ENCODE results near the gene CCL21. TPM values are rescaled to one million over a fixed set of nuclear protein-coding genes. Genes with fewer than 3 reads are reported as not detected.
"Not testable (repeated sequence)": the region's sequence is repeated elsewhere in the genome, so short reads cannot be mapped to it uniquely, and the experiment has no call there.

CCL21 gene
- total and polyA plus RNA-seq, 2 experiments from 2014 or later: not detected

DNA sequence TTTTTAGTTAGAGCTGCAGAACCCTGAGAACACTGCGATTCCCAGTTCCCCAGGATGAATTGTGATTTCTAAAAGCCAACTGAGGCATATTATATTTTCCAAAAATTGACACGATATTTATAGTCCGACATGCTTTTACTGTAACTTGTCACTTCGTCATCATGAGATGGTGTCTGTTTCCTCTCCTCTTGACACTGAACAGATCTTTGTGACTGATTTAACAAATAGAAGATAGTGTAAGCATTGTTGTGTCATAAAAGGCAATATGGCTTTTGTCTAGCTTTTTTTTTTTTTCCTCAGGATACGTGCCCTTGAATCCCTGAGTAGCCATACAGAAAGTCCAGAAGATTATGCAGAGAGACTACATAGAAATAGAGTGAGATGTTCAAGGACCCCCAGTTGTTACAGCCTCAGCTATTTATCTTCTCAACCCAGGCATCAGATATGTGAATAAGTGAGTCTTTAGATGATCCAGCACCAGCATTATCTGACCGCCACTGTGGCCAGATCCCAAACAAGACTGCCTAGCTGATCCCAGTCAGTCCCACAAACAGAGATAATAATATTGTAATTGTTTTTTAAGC lies 27.8 kb upstream of the CCL21 start:
- Histone ChIP-seq H3K27ac (no peak overlapping the region), H3K9ac (no peak overlapping the region), H3F3A (ENCODE audit: insufficient read depth) (no peaks in the 10 kb centered on the region), H3K4me2 (ENCODE audit: unreplicated experiment) (no peak overlapping the region), H3K4me1 (ENCODE audit: insufficient read depth) (no peaks in the 10 kb centered on the region), H3K27me3 (replicated peaks; ENCODE audit: insufficient read depth) (no peaks in the 10 kb centered on the region), H2AFZ (no peak overlapping the region), H3K9me3 (ENCODE audit: low read depth) (no peaks in the 10 kb centered on the region), H3K4me3 (no peak overlapping the region), H3K79me2 (ENCODE audit: insufficient read depth) (no peaks in the 10 kb centered on the region), H3K9me2 (ENCODE audit: insufficient read depth) (no peaks in the 10 kb centered on the region), H3K36me3 (ENCODE audit: low read depth) (no peaks in the 10 kb centered on the region), H4K20me1 (ENCODE audit: insufficient read depth) (no peaks in the 10 kb centered on the region)
- in situ Hi-C loops (cut with MboI): no loop called here
- 65 to 66% methylated on average over 6 of the region's 6 CpGs for WGBS, 2 experiments (ENCODE audit: low coverage in 1 of 2, low lambda C conversion rate in 2 of 2, missing lambda C conversion rate in 2 of 2)
- no peak for DNase-seq
- TF ChIP-seq EZH2phosphoT487 (IDR thresholded peaks at IDR 0.05; ENCODE audit: insufficient read depth, low read depth) (no peak), EZH2 (IDR thresholded peaks at IDR 0.05; ENCODE audit: insufficient read depth, poor library complexity, severe bottlenecking) (no peak)

DNA sequence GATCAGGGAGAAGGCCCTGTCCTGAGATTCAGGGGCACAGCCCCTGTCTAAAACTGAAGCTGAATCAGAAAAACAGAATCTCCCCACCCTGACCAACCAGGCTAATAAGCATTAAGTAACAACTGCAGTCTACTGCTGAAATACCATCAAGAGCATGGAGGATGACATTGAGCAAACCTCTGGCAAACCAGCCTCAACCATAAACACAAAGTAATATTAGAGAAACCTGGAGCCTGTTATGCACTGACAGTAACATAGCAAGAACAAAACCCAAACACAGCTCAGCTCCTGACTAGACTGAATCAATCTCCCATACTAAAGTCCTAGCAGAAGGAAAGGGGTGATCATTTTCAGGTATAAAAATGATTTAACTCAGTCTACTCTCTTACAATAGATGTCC lies 24.8 kb upstream of the CCL21 start:
- Histone ChIP-seq H3K79me2 (ENCODE audit: insufficient read depth) (no peaks in the 10 kb centered on the region), H3F3A (ENCODE audit: insufficient read depth) (no peaks in the 10 kb centered on the region), H3K9me2 (ENCODE audit: insufficient read depth) (no peaks in the 10 kb centered on the region), H3K4me3 (no peak overlapping the region), H3K27me3 (replicated peaks; ENCODE audit: insufficient read depth) (no peaks in the 10 kb centered on the region), H3K4me1 (ENCODE audit: insufficient read depth) (no peaks in the 10 kb centered on the region), H3K4me2 (ENCODE audit: unreplicated experiment) (no peak overlapping the region), H4K20me1 (ENCODE audit: insufficient read depth) (no peaks in the 10 kb centered on the region), H3K9me3 (ENCODE audit: low read depth) (no peaks in the 10 kb centered on the region), H3K9ac (no peak overlapping the region), H3K27ac (no peak overlapping the region), H3K36me3 (ENCODE audit: low read depth) (no peaks in the 10 kb centered on the region), H2AFZ (no peak overlapping the region)
- TF ChIP-seq EZH2phosphoT487 (IDR thresholded peaks at IDR 0.05; ENCODE audit: insufficient read depth, low read depth) (no peak), EZH2 (IDR thresholded peaks at IDR 0.05; ENCODE audit: insufficient read depth, poor library complexity, severe bottlenecking) (no peak)
- DNase-seq: no peak
- in situ Hi-C loops (cut with MboI): no loop called here

DNA sequence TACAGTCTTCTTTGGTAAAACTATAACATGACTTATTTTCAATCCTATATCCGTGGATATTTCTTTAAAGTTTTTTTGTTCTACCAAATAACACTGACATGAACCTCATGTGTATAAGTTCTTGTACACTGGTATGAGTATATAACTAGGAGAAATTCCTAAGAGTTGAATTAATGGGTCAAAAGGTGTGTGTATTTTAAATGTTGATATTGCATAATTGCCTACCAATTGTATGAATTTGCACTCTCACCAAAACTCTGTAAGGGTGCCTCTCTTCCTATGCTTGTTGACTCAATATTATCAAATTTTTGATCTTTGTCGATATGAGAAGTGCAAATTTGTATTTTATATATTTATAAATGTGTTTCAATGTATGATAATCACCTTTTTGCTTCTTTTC lies 22.9 kb upstream of the CCL21 start:
- Histone ChIP-seq H2AFZ (no peak overlapping the region), H3K9me2 (ENCODE audit: insufficient read depth) (no peaks in the 10 kb centered on the region), H3F3A (ENCODE audit: insufficient read depth) (no peaks in the 10 kb centered on the region), H3K4me1 (ENCODE audit: insufficient read depth) (no peaks in the 10 kb centered on the region), H3K4me2 (ENCODE audit: unreplicated experiment) (no peak overlapping the region), H3K9me3 (ENCODE audit: low read depth) (no peaks in the 10 kb centered on the region), H3K27ac (no peak overlapping the region), H3K36me3 (ENCODE audit: low read depth) (no peaks in the 10 kb centered on the region), H4K20me1 (ENCODE audit: insufficient read depth) (no peaks in the 10 kb centered on the region), H3K4me3 (no peak overlapping the region), H3K27me3 (replicated peaks; ENCODE audit: insufficient read depth) (no peaks in the 10 kb centered on the region), H3K79me2 (ENCODE audit: insufficient read depth) (no peaks in the 10 kb centered on the region), H3K9ac (no peak overlapping the region)
- 45 to 50% methylated on average over 2 of the region's 2 CpGs for WGBS, 2 experiments (ENCODE audit: low coverage in 1 of 2, low lambda C conversion rate in 2 of 2, missing lambda C conversion rate in 2 of 2)
- no peak for TF ChIP-seq EZH2phosphoT487 (IDR thresholded peaks at IDR 0.05; ENCODE audit: insufficient read depth, low read depth)
- no peak for TF ChIP-seq EZH2 (IDR thresholded peaks at IDR 0.05; ENCODE audit: insufficient read depth, poor library complexity, severe bottlenecking)
- DNase-seq: no peak
- in situ Hi-C loops (cut with MboI): no loop called here

DNA sequence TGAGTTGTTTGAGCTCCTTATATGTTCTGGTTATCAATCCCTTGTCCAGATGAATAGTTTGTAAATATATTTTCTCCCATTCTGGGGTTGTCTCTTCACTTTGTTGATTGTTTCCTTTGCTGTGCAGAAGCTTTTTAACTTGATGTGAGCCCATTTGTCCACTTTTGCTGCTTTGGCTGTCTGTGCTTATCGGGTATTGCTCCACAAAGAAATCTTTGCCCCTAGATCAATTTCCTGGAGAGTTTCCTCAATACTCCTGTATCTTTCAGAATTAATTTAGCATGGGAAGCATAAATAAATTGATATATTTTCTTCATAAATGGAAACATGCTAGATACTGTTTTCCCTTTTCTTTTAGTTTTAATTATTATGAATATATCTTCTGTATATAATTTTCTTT lies 22.5 kb upstream of the CCL21 start:
- no peak for TF ChIP-seq EZH2phosphoT487 (IDR thresholded peaks at IDR 0.05; ENCODE audit: insufficient read depth, low read depth)
- no peak for TF ChIP-seq EZH2 (IDR thresholded peaks at IDR 0.05; ENCODE audit: insufficient read depth, poor library complexity, severe bottlenecking)
- no peak overlapping the region for H3K27ac ChIP-seq
- H3K4me2 ChIP-seq (ENCODE audit: unreplicated experiment): no peak overlapping the region
- no peak overlapping the region for H3K9ac ChIP-seq
- H3K36me3 ChIP-seq (ENCODE audit: low read depth): no peaks in the 10 kb centered on the region
- no peaks in the 10 kb centered on the region for H3K9me3 ChIP-seq (ENCODE audit: low read depth)
- in situ Hi-C loops (cut with MboI): no loop called here
- H3K9me2 ChIP-seq (ENCODE audit: insufficient read depth): no peaks in the 10 kb centered on the region
- no peak overlapping the region for H3K4me3 ChIP-seq
- DNase-seq: no peak
- no peaks in the 10 kb centered on the region for H3F3A ChIP-seq (ENCODE audit: insufficient read depth)
- 77 to 88% methylated on average over 1 of the region's 1 CpG for WGBS, 2 experiments (ENCODE audit: low coverage in 1 of 2, low lambda C conversion rate in 2 of 2, missing lambda C conversion rate in 2 of 2)
- no peak overlapping the region for H2AFZ ChIP-seq
- no peaks in the 10 kb centered on the region for H3K4me1 ChIP-seq (ENCODE audit: insufficient read depth)
- H3K27me3 ChIP-seq (replicated peaks; ENCODE audit: insufficient read depth): no peaks in the 10 kb centered on the region
- H3K79me2 ChIP-seq (ENCODE audit: insufficient read depth): no peaks in the 10 kb centered on the region
- H4K20me1 ChIP-seq (ENCODE audit: insufficient read depth): no peaks in the 10 kb centered on the region

DNA sequence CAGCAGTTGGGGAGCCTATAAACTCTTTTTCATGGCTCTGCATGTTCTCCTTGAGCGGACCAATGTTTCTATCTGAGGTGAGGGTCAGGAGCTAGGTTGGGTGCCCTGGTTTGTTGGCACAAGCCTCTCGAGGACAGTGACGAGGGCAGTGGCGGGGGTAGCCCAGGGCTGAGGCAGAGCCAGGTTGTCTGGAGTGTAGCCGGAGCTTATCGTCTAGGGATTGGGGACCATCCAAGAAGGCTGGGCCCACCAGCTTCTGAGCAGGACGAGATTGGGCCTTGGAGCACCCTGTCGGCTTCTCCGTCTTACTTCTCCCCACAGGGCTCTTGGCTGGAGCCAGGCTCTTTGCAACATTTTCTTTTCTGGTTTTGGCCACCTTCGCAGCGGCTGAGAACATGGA lies 13.2 kb upstream of the CCL21 start:
- Histone ChIP-seq H3K4me3 (no peak overlapping the region), H3F3A (ENCODE audit: insufficient read depth) (no peaks in the 10 kb centered on the region), H3K27ac (no peak overlapping the region), H3K27me3 (replicated peaks; ENCODE audit: insufficient read depth) (no peaks in the 10 kb centered on the region), H3K4me1 (ENCODE audit: insufficient read depth) (no peaks in the 10 kb centered on the region), H3K9ac (no peak overlapping the region), H3K4me2 (ENCODE audit: unreplicated experiment) (no peak overlapping the region), H3K9me2 (ENCODE audit: insufficient read depth) (no peaks in the 10 kb centered on the region), H2AFZ (no peak overlapping the region), H4K20me1 (ENCODE audit: insufficient read depth) (no peaks in the 10 kb centered on the region), H3K36me3 (ENCODE audit: low read depth) (no peaks in the 10 kb centered on the region), H3K9me3 (ENCODE audit: low read depth) (no peaks in the 10 kb centered on the region), H3K79me2 (ENCODE audit: insufficient read depth) (no peaks in the 10 kb centered on the region)
- 63 to 75% methylated on average over 11 of the region's 11 CpGs for WGBS, 2 experiments (ENCODE audit: low coverage in 1 of 2, low lambda C conversion rate in 2 of 2, missing lambda C conversion rate in 2 of 2)
- TF ChIP-seq EZH2phosphoT487 (IDR thresholded peaks at IDR 0.05; ENCODE audit: insufficient read depth, low read depth): no peak
- no peak for TF ChIP-seq EZH2 (IDR thresholded peaks at IDR 0.05; ENCODE audit: insufficient read depth, poor library complexity, severe bottlenecking)
- in situ Hi-C loops (cut with MboI): no loop called here
- DNase-seq: no peak

DNA sequence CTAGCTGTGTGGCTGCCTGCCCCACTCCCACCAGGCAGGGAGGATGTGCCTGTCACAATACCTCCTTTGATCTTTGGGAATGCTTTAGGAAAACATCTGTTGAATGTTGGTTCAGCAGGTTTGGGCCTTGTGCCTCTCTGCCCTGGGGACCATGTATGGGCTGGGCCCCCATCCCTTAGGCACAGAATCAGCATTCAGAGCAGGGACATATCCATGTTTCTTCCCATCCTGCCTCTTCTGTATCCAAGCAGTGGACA lies 9.8 kb upstream of the CCL21 start:
- DNase-seq; H3K9me2 ChIP-seq (ENCODE audit: insufficient read depth); H3K27ac ChIP-seq; H3K27me3 ChIP-seq (replicated peaks; ENCODE audit: insufficient read depth); H3F3A ChIP-seq (ENCODE audit: insufficient read depth); H3K4me3 ChIP-seq; H3K4me1 ChIP-seq (ENCODE audit: insufficient read depth); H3K9ac ChIP-seq; in situ Hi-C loops (cut with MboI); H3K9me3 ChIP-seq (ENCODE audit: low read depth); H3K4me2 ChIP-seq (ENCODE audit: unreplicated experiment); H4K20me1 ChIP-seq (ENCODE audit: insufficient read depth); H2AFZ ChIP-seq; H3K36me3 ChIP-seq (ENCODE audit: low read depth); H3K79me2 ChIP-seq (ENCODE audit: insufficient read depth): not testable (repeated sequence)
